Endodermal cell (in vitro differentiated cells): ENCODE data around the gene EFHD1. TPM values are rescaled to one million over a fixed set of nuclear protein-coding genes. Genes with fewer than 3 reads are reported as not detected.

Experiments
- DNase-seq: peaks from one replicate; pipeline ENCODE4 v3.0.0-alpha.2; 2017
- H3K27ac ChIP-seq: 2 replicates; pipeline ENCODE4 v1.5.1; 2013; ENCODE audit warnings: mild to moderate bottlenecking, low read depth, low read length, moderate library complexity
- H3K27me3 ChIP-seq: 2 replicates; pipeline ENCODE4 v1.6.1; 2013; ENCODE audit warnings: mild to moderate bottlenecking, low read length, moderate library complexity; ENCODE audit not compliant: insufficient read depth, control insufficient read depth, poor library complexity, severe bottlenecking
- H3K36me3 ChIP-seq: 2 replicates; pipeline ENCODE4 v1.7.0; 2013; ENCODE audit warnings: mild to moderate bottlenecking, low read length, moderate library complexity; ENCODE audit not compliant: control insufficient read depth, insufficient read depth
- H3K4me1 ChIP-seq: one replicate; pipeline ENCODE4 v1.7.0; 2013; ENCODE audit warnings: low read length; ENCODE audit not compliant: control insufficient read depth, insufficient read depth
- H3K4me3 ChIP-seq: 2 replicates; pipeline ENCODE4 v1.5.1; 2013; ENCODE audit warnings: mild to moderate bottlenecking, low read length, moderate library complexity
- H3K9ac ChIP-seq: 2 replicates; pipeline ENCODE4 v1.6.1; 2013; ENCODE audit warnings: mild to moderate bottlenecking, low read length, moderate library complexity; ENCODE audit not compliant: poor library complexity, severe bottlenecking; ENCODE audit errors: extremely low read depth
- H3K9me3 ChIP-seq: 2 replicates; pipeline ENCODE4 v1.6.1; 2013; ENCODE audit warnings: mild to moderate bottlenecking, low read length, moderate library complexity; ENCODE audit not compliant: control insufficient read depth
- H3K27ac Mint-ChIP-seq: 2 replicates; pipeline ENCODE4 v1.8.0; 2020; ENCODE audit warnings: mixed read lengths
- H3K27me3 Mint-ChIP-seq: 2 replicates; pipeline ENCODE4 v1.8.0; 2021; ENCODE audit warnings: mild to moderate bottlenecking, mixed read lengths; ENCODE audit not compliant: insufficient read depth
- H3K36me3 Mint-ChIP-seq: 2 replicates; pipeline ENCODE4 v1.8.0; 2020; ENCODE audit warnings: low read depth, mixed read lengths
- H3K4me1 Mint-ChIP-seq: 2 replicates; pipeline ENCODE4 v1.8.0; 2020; ENCODE audit warnings: mixed read lengths
- H3K4me3 Mint-ChIP-seq: 2 replicates; pipeline ENCODE4 v1.8.0; 2020; ENCODE audit warnings: mild to moderate bottlenecking, moderate library complexity, mixed read lengths
- H3K9me3 Mint-ChIP-seq: 2 replicates; pipeline ENCODE4 v1.8.0; 2020; ENCODE audit warnings: mild to moderate bottlenecking, mixed read lengths
- WGBS, 2 experiments: methylation state at CpG; one replicate each; pipeline versions ENCODE4 v1.1.5 to v1.1.7; 2013; ENCODE audit warnings: missing lambda C conversion rate in 2 of 2, mixed read lengths in 1 of 2; ENCODE audit not compliant: insufficient coverage in 1 of 2, insufficient read length in 1 of 2; 5-methylcytosine and 5-hydroxymethylcytosine counted together
- total RNA-seq, 2 donors: library from RNA; stranded (reverse); fragmentation: NEBNext Ultra II Directional in 1 of 2; extraction: Animal tissue kit (Norgen Biotek cat#: 25700) in 1 of 2; gene quantifications; 2 replicates in 1 of 2; 3 replicates in 1 of 2; pipeline ENCODE4 v1.2.1, GENCODE V29; 2021
- TF ChIP-seq, protein P1 (sequence below): fragments of 200-600 bp; sonication (generic); conservative IDR thresholded peaks from 2 replicates; pipeline ENCODE4 v1.5.0; 2021; ENCODE audit warnings: antibody characterized with exemption, mild to moderate bottlenecking

Gene EFHD1
- total RNA-seq, 2 donors from 2014 or later = 6.8 to 12.5 TPM

DNA sequence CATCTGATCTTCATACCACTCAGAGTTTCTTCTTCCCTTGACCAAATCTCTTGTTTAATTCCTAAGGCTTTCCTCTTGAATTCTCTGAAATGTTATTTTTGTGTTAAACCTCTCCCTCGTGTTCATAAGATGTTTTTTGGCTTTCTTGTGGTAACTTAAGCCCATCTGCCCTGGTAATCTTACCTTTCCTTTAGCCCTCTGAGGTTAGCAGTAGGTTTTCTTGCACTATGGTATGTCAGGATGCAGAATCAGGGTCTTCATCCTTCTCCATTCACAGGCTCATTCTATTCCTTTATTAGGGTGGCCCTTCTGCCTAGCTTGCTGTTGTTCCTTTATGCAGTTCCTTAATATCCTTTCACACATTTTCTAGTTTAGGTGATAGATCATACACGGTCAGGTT lies 87.9 kb downstream of the EFHD1 start:
- Mint-ChIP-seq H3K4me1 (peaks cover 5% of the 10 kb centered on the region), H3K4me3 (no peak overlapping the region), H3K27ac (no peak overlapping the region), H3K9me3 (peaks cover 3% of the 10 kb centered on the region), H3K36me3 (peaks cover 48% of the 10 kb centered on the region), H3K27me3 (no peaks in the 10 kb centered on the region)
- Histone ChIP-seq H3K4me3 (no peak overlapping the region), H3K9ac (no peak overlapping the region), H3K4me1 (no peaks in the 10 kb centered on the region), H3K36me3 (peaks cover 62% of the 10 kb centered on the region), H3K9me3 (peaks cover 4% of the 10 kb centered on the region), H3K27me3 (no peaks in the 10 kb centered on the region), H3K27ac (no peak overlapping the region)
- no peak for DNase-seq
- 88 to 96% methylated on average over 1 to 2 of the region's 2 CpGs for WGBS, 2 experiments
- TF ChIP-seq, protein P1, sequence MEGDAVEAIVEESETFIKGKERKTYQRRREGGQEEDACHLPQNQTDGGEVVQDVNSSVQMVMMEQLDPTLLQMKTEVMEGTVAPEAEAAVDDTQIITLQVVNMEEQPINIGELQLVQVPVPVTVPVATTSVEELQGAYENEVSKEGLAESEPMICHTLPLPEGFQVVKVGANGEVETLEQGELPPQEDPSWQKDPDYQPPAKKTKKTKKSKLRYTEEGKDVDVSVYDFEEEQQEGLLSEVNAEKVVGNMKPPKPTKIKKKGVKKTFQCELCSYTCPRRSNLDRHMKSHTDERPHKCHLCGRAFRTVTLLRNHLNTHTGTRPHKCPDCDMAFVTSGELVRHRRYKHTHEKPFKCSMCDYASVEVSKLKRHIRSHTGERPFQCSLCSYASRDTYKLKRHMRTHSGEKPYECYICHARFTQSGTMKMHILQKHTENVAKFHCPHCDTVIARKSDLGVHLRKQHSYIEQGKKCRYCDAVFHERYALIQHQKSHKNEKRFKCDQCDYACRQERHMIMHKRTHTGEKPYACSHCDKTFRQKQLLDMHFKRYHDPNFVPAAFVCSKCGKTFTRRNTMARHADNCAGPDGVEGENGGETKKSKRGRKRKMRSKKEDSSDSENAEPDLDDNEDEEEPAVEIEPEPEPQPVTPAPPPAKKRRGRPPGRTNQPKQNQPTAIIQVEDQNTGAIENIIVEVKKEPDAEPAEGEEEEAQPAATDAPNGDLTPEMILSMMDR = no peak

DNA sequence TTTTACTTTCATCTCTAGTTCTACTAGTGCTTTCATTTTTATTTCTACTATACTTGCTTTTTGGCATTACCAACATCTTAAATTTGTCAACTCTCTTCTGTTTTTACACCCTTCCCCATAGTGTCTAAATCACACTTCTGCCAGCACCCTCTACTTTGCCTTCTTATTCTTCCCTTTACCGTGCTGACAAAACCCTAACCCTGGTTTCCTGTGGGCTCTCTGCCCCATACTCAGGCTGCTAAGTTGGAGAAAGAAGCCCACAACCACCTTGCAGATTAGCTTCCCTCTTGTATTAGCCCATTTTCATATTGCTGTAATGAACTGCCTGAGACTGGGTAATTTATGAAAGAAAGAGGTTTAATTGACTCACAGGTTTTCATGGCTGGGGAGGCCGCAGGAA lies 88.5 kb downstream of the EFHD1 start:
- Mint-ChIP-seq H3K36me3 (peaks cover 44% of the 10 kb centered on the region), H3K4me1 (peaks cover 5% of the 10 kb centered on the region), H3K4me3 (no peak overlapping the region), H3K27ac (no peak overlapping the region), H3K27me3 (no peaks in the 10 kb centered on the region), H3K9me3 (peaks cover 3% of the 10 kb centered on the region)
- 93 to 100% methylated on average over 1 to 2 of the region's 2 CpGs for WGBS, 2 experiments
- Histone ChIP-seq H3K27ac (no peak overlapping the region), H3K9ac (no peak overlapping the region), H3K4me1 (no peaks in the 10 kb centered on the region), H3K9me3 (peaks cover 4% of the 10 kb centered on the region), H3K36me3 (peaks cover 56% of the 10 kb centered on the region), H3K4me3 (no peak overlapping the region), H3K27me3 (no peaks in the 10 kb centered on the region)
- no peak for DNase-seq
- TF ChIP-seq, protein P1 = no peak

DNA sequence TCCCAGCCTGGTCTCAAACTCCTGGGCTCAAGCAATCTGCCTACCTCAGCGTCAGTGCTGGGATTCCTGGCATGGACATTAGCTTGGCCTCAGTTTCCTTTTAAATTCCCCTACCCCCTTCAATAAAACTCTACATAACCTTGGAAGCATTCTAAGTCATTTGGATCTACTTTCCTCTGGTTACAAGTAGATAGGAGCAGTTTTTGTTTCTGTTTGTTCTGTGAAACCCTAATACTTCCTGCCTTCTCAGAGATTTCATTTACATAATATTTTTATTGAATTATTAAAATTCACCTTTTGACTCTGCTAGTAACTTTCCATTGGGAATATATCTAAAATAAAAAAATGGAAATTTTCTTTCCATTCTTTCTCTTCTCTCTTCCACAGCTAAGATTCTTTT lies 89.6 kb downstream of the EFHD1 start:
- peaks cover 4% of the 10 kb centered on the region for H3K9me3 ChIP-seq
- H3K36me3 ChIP-seq = peaks cover 55% of the 10 kb centered on the region
- H3K9ac ChIP-seq = no peak overlapping the region
- H3K4me3 ChIP-seq = no peak overlapping the region
- no peak overlapping the region for H3K27ac ChIP-seq
- H3K4me1 ChIP-seq = no peaks in the 10 kb centered on the region
- 94% methylated on average over 1 of the region's 1 CpG; no CpG with 5 or more reads in 1 of the 2 experiments for WGBS, 2 experiments
- H3K36me3 Mint-ChIP-seq = peaks cover 40% of the 10 kb centered on the region
- peaks cover 5% of the 10 kb centered on the region for H3K4me1 Mint-ChIP-seq
- peaks cover 3% of the 10 kb centered on the region for H3K9me3 Mint-ChIP-seq
- no peak overlapping the region for H3K27ac Mint-ChIP-seq
- TF ChIP-seq, protein P1 = no peak
- no peaks in the 10 kb centered on the region for H3K27me3 Mint-ChIP-seq
- no peak for DNase-seq
- H3K27me3 ChIP-seq = no peaks in the 10 kb centered on the region
- no peak overlapping the region for H3K4me3 Mint-ChIP-seq
